Activated CD8-positive, alpha-beta memory T cell treated with anti-CD3 and anti-CD28 coated beads for 48 hours (primary cell): ENCODE data around the gene CTSD.
"Not testable (repeated sequence)": the region's sequence is repeated elsewhere in the genome, so short reads cannot be mapped to it uniquely, and the experiment has no call there.

Experiments
- DNase-seq, 3 experiments: peaks; one replicate each; pipeline ENCODE4 v3.0.0-alpha.2; 2020; ENCODE audit warnings: low read depth in 2 of 3, low spot score in 2 of 3

Gene CTSD

DNA sequence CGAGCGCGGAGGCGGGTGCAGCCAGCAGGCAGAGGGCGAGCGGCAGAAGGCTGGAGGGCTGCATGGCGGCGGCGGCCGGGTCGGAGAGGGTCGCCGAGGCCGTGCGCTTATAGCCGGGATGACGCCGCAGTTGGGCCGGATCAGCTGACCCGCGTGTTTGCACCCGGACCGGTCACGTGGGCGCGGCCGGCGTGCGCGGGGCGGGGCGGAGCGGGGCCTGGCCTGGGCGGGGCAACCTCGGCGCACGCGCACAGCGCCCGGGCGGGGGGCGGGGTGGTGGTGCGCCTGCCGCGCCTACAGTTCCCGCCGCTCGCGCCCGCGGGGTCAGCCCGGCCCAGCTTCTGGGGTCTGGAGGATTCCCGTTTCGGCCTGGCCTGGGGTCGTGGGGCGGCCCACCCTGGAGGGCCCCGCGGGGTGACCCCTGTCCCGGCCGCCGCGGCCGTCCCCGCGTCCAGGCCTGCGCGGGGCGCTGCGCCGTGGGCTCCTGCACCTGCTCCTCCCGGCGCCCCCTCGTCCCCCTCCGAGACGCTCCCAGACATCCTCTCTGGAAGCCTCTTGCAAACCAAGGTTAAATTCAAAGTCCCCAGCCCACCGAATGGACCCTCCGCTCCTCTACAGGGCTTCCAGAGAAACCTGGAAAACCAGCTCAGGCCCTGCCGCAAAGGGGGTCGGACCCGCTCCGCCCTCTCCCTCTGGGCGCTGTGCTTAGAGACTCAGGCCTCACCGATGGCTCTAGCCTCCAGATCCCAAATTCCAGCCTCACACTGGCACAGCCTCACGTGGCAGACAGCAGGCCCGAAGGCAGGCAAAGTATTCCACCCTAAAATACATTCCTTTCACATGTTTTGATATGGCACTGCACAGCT lies at the start of gene CTSD:
TSS of gene CTSD (minus strand) at position 132 of the 866 bp plus-strand sequence. CDS start at position 64, 68 bp downstream.
- peak; percentile 86 to 91 (median 89) for DNase-seq

DNA sequence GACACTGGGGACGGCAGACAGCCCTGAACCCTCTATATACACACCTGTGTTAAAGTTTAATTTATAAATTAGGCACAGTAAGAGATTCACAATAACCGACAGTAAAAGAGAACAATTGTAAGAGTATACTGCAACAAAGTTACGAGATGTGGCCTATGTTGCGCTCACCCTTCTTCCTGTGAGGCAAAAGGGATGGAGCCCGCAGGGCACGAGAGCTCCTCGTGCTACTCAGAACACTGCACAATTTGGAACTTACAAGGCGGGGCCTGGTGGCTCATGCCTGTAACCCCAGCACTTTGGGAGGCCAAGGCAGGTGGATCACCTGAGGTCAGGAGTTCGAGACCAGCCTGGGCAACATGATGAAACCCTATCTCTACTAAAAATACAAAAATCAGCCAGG lies 49.6 kb upstream of the CTSD start:
- not testable (repeated sequence) for DNase-seq

DNA sequence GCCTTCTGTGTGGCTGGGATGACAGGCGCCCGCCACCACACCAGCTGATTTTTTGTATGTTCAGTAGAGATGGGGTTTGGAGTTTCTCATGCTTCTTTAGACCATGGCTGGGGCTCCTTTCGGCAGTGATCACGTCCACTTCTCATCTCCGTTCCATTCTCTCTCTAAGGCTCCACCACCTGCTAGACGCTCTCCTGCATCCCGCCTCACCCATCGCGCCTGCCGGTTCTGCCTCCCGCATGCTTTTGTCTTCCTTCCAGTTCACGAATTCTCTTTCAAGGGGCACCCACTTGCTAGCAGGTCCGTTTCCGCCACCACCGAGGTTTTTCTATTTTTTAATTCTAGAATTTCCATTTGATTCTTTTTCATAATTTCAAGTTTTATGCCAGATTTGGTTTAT lies 49.1 kb upstream of the CTSD start:
- DNase-seq, result no peak

DNA sequence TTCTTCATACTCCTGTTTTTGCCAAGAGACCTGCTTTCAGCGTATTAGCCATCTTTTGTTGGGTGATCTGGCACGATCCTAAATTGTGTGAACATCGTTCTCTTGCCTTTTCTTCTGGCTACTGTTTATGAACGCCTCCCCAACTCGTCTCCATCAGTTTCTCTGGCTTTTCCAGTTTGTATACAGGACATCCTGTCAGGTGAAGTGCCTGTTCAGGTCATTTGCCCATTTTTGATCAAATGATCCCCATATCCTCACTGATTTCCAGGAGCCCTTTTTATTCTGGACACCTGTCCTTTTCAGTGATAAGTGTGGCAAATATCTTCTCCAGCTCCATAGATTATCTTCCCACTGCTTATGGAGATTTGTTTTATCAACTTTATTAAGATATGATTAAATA lies 48.5 kb upstream of the CTSD start:
- DNase-seq, result no peak

DNA sequence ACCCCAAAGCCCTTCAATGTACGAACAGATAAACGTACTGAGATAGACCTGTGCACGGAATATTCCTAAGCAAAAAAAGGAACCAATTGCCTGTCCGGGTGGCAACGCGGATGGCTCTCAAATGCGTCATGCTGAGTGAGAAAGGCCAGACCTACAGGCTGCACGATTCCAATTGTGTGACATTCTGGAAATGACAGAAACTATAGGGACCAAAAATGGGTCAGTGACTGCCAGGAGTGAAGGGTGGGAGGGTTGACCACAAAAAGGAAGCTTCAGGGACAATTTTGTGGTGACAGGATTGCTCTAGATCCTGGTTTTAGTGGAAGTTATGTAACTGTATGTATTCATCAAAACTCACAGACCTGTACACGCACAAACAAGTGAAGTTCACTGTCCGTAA lies 47.0 kb upstream of the CTSD start:
- DNase-seq, result no peak

DNA sequence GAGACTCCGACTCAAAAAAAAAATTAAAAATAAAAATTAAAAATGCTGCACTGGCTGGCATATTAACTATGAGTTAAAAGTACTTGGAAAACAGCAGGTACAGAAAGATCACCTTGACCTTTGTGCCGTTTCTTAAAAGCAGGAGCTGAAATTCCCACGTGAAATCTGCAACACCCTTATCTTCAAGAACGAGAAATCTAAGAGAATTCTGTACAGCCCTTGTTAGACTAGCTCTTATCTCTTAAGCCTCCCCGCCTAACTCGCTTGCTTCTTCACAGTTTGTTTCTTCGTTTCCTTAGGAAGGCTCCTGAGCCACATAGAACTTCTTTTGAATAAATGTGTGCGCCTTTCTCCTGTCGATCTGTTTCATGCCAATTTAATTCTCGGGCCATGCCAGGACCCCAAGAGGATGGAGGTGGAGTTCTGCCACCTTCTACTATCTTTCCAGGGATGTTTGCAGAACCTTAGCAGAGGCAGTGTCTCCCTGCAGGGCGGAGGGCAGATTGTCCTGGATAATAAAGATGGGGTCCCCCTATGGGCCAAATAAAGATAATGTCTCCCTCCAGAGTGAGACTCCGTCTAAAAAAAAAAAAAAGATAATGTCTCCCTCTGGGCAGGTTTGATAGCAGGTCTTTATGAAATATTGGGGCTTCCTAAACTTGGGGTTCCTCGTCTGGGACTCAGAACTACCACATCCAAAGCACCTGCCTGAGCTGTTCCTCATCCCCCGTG lies 43.7 kb upstream of the CTSD start:
- DNase-seq, result no peak

DNA sequence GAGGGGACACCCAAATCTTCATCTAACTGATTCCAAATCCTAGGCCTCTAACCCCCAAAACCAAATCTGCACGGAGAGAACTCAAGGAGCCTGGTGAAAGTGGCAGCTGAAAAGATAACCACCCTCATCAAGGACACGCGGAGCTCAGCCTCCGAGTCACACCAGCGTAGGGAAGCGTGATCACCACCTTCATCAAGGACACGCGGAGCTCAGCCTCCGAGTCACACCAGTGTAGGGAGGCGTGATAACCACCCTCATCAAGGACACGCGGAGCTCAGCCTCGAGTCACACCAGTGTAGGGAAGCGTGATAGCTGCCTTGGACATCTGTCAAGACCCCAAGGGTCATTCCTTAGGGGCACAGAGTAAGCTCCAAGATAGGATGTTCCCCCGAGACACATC lies 41.8 kb upstream of the CTSD start:
- no peak for DNase-seq

DNA sequence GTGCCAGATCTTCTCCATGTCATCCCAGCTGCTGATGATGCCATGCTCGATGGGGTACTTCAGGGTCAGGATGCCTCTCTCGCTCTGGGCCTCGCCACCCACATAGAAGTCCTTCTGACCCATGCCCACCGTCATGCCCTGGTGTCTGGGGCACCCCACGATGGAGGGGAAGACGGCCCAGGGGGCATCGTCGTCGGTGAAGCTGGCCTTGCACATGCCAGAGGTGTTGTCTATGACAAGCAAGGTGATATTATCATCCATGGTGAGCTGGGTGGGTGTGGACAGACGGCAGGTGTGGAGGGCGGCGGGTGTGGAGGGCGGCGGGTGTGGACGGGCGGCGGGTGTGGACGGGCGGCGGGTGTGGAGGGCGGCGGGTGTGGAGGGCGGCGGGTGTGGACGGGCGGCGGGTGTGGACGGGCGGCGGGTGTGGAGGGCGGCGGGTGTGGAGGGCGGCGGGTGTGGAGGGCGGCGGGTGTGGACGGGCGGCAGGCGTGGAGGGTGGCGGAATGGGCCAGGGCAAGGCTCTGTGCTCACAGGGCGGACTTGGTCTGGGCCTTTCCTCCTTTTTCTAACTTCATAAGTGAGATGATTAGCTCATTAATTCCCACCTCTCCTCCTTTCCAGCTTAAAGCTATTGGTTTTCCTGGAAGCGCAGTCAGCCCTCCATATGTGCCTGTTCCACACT lies 40.2 kb upstream of the CTSD start:
- not testable (repeated sequence) for DNase-seq

DNA sequence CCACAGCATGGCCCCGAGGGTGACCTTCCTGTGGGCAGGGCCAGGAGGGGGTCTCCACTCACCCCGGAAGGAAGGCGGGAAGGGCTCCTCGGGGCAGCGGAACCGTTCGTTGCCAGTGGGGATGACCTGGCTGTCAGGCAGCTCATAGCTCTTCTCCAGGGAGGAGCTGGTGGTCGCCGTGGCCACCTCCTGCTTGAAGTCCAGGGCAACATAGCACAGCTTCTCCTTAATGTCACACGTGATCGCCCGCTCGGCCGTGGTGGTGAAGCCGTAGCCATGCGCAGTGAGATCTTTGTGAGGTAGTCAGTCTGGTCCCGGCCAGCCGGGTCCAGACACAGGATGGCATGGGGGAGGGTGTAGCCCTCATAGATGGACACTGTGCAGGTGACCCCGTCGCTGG lies 39.5 kb upstream of the CTSD start:
- no peak for DNase-seq

DNA sequence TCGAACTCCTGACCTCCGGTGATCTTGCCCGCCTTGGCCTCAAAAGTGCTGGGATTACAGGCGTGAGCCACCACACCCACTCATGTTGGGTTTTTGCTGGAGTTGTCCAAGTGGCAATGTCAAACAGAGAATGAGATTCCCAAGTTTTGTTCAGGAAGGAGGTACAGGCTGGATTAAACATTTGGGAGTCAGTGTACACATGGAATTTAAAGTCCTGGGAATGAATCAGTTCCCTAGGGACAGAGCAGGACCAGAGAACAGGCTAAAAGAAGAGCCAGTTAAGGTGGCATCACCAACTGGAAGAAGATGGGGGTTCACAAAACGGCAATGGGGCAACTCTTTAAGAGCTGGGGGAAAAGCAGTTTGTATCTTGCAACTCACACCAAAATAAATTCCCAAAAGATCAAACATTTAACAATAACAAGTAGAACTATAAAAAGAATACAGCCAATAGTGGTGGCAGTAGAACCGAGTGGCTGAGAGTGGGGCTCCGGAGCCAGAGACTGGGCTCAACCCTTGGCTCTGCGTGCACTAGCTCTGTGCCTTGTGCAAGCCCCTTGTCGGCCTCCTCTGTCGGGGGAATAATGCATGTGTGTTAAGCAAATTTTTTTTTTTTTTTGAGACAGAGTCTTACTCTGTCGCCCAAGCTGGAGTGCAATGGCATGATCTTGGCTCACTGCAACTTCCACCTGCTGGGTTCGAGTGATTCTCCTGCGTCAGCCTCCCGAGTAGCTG lies 33.8 kb upstream of the CTSD start:
- no peak for DNase-seq

DNA sequence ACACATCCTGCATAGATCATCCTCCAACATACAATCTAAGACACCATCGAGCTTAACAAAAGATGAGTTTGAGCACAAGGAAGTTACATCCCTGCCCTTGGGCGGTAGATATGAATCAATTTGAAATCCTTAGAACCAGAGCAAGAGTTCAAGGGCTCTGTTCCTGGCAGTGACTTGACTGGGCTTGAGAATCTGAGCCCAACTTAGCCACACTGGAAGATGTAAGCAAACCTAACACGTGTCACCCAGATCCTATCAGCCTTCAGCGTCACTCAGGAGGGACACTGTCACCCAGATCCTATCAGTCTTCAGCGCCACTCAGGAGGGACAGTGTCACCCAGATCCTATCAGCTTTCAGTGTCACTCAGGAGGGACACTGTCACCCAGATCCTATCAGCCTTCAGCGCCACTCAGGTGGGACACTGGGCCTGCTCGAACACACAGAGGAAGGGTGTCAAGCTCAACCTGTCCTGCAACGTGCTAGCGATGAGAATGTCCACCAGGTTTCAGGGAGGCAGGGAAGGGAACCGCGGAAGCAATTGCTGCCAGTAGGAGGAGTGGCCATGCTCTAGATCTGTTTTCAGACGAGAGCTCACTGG lies 32.8 kb upstream of the CTSD start:
- no peak for DNase-seq

DNA sequence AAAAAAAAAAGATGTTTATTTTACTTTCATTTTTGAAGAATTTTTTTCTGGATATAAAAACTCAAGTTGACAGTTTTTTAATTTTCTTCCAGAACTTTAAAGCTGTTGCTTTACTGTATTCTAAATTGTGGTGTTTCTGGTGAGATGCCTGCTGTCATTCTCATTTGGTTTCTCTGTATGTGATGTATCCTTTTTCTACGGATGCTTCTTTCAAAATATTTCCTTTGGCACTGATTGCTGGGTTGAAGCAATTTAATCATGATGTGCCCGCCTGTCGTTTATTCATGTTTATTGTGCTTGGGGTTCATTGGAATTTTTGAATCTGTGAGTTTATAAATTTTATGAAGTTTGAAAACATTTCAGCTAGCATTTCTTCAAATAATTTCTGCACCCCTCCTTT lies 29.4 kb upstream of the CTSD start:
- DNase-seq, result no peak

DNA sequence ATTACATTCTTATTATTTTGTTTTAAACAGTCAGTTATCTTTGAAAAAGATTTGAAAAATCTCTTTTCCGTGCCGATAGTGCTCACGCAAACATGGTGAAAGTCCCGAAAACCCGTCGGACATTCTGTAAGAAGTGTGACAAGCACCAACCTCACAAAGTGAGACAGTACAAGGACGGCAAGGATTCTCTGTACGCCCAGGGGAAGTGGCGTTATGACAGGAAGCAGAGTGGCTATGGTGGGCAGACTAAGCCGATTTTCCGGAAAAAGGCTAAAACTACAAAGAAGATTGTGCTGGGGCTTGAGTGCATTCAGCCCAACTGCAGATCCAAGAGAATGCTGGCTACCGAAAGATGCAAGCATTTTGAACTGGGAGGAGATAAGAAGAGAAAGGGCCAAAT lies 28.7 kb upstream of the CTSD start:
- DNase-seq, result no peak

DNA sequence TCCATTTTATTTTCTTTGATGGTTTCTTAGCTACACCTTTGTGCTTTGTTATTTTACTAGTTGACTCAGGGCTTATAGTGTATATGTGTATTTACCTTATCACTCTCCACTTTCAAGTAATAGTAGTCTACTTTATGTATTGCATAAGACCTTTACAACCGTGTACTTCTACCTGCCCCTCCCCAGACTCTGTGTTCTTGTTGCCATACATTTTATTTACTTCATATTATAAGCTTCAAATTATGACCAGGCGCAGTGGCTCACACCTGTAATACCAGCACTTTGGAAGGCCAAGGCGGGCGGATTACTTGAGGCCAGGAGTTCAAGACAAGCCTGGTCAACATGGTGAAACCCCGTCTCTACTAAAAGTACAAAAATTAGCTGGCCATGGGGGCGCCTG lies 28.2 kb upstream of the CTSD start:
- DNase-seq, result no peak

DNA sequence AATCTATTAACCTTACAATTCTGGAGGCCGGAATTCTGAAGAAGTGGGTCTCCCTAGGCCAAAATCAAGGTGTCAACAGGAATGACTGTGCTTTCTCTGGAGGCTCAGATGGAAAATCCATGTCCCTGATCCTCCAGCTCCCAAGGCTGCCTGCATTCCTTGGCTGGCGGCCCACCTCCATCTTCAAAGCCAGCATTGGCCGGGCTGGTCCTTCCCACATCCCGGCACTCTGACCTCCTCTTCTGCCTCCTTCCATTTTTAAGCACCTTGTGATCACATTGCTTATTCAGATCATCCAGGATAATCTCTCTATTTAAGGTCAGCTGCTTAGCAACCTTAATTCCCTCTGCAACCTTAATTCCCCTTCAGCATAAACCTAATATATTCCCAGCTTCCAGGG lies 22.7 kb upstream of the CTSD start:
- DNase-seq, result no peak

DNA sequence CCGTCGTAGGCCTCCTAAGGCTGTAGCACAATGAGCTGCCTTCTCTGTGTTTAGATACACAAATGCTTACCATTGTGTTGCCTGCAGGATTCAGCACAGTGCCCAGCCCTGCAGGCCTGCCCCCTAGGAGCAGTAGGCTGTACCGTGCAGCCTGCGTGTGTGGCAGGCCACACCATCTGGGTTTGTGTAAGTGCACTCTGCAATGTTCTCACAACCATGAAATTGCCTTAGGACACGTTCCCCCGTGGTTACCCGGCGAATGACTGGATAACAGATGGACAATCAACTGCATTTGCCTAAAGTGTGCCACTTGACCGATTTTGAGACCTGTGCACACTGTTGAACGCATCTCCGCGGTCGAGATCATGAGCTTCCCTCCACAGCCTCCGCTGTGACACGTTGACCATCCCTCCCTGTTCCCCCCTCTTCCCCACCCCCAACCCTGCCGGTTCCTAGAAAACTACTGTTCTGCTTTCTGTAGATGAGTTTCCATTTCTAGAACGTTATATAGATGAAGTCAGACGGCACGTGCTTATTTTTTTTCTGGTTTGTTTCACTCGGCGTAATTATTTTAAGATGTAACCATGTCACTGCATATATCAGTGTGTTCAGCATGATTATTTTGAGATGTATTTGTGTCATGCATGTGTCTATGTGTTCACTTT lies 22.2 kb upstream of the CTSD start:
- DNase-seq, result no peak

DNA sequence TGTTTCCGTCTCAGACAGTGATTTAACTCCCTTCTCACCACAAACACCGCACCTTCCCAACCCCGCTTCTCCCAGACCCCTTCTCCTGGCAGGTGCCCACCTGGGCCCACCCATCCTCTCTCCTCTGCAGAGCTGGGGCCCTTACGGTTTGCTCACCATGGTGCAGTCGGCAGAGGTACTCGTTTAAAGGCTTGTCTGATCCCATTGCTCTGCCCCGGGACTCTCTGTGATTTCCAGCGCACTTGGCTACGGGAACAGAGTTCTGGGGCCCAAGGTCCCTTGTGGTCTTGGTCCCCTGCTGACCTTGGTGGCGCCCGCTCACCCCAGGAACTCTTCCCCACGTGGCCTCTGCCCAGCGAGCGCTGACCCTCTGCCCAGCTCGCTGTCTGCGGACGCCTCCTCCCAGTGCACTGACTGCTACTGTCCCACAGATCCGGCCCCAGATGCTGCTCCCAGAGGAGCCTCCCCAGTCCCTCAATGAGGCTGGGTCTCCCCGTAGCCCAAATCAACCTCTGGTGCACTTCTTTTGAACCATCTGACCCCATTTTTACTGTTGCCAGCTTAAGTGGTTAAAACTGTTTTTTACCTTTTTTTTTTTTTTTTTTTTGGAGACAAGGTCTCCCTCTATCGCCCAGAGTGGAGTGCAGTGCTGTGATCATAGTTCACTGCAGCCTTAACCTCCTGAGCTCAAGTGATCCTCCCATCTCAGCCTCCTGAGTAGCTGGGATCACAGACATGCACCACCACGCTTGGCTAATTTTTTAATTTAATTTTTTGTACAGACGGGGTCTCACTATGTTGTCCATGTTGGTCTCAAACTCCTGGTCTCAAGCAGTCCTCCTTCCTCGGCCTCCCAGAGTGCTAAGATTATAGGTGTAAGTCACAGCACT lies 21.3 kb upstream of the CTSD start:
- no peak for DNase-seq

DNA sequence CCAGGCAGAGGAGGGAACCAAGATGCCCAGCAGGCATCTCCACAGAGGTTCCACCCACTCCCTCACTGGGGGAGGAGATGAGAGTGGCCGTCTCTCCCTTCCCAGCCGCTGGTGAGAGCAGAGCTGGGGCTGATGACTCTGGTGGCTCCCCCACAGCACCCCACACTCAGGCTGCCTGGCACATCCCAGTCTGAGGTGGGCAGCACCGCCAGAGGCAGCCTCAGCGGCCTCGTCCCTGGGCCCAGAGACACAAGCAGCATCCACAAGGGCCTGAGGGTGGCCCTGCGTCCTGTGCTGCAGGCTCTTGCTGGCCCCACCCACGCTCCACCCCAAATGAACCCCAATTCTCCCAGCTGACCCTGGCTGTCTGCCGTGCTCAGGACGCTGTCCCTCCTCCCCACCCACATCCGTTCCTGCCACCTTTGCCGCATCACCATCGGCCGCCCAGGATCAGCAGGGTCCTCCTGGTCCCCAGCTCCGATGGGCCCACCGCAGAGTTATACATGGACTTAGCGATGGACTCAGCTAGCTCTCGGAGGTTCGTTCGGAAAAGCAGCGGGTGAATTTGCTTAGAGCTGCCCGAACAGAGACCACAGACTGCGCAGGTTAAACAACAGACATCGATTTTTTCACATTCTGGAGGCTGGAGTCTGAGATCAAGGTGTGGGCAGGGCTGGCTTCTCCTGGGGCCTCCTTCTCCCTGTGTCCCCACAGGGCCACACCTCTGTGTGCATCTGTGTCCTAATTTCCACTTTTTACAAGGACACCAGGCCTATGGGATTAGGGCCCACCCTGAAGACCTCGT lies 20.2 kb upstream of the CTSD start:
- DNase-seq, result no peak
